Activated CD8-positive, alpha-beta memory T cell treated with anti-CD3 and anti-CD28 coated beads for 36 hours (primary cell): ENCODE measurements around the gene PIGQ. TPM values are rescaled to one million over a fixed set of nuclear protein-coding genes. Genes with fewer than 3 reads are reported as not detected.

ENCODE experiments used
- CTCF ChIA-PET: fragments of 350-600 bp; sonication (Branson Sonifier 250); formaldehyde crosslinking; loops from one replicate; lab custom pipeline; 2021; ENCODE audit warnings: antibody characterized with exemption; lab: Charles Lee
- POLR2A ChIA-PET: fragments of 350-600 bp; sonication (Branson Sonifier 250); formaldehyde crosslinking; loops from one replicate; lab custom pipeline; 2021; ENCODE audit warnings: antibody characterized with exemption; lab: Charles Lee
- total RNA-seq, 2 experiments: library from RNA; stranded (reverse); gene quantifications; one replicate each; pipeline ENCODE4 v1.2.3, GENCODE V29; 2021

Gene PIGQ
- total RNA-seq, 2 experiments from 2014 or later = 46.7 to 50.8 TPM

DNA sequence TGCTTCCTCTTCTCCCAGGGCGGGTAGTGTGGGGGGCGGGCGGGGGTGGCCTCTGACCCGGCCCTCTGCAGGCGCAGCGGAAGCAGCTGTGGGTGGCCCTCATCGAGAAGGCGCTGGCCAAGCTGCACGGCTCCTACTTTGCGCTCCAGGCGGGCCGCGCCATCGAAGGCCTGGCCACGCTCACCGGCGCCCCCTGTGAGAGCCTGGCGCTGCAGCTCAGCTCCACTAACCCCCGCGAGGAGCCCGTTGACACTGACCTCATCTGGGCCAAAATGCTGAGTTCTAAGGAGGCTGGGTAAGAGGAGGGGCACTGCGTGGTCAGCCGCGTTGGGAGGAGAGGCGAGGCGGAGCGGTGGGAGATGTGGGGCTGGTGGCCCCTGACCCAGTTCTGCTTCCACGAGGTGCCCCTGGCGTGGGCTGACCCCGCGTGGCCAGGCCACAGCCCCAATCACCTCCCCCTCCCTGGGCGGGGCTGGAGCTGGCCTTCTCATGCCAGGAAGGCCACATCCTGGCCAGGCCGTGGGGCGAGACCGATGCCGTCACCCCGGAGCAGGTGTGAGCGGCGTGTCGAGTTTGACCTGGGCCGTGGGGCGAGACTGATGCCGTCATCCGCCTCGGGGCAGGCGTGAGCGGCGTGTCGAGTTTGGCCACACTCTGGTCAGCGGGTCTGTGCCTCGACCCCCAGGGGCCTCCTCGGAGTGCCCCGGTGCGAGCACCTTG, 20.1 kb upstream of the PIGQ start:
- ChIA-PET CTCF (no interaction called here), POLR2A (no interaction called here)

DNA sequence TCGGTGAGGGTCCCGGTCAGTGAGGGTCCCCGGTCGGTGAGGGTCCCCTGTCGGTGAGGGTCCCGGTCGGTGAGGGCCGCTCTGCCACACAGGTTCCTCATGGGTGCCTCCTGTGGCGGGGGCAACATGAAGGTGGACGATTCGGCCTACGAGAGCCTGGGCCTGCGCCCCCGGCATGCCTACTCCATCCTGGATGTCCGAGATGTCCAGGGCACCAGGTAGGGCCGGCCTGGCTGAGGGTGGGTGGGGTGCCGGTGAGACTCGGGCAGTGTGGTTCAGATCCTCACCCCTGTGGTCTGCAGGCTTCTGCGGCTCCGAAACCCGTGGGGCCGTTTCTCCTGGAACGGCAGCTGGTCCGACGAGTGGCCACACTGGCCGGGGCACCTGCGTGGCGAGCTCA, 18.6 kb upstream of the PIGQ start:
- ChIA-PET CTCF (no interaction called here), POLR2A (no interaction called here)

DNA sequence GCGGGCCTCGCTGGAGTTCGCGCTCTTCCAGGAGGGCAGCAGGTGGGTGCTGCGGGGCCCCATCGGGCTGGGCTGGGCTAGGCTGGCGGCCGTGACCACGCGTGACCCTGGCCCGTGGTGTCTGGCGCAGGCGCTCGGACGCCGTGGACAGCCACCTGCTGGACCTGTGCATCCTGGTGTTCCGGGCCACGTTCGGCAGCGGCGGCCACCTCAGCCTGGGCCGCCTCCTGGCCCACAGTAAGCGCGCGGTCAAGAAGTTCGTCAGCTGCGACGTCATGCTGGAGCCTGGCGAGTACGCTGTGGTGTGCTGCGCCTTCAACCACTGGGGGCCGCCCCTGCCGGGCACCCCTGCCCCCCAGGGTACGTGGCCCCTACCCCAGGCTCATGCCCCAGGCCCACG, 17.6 kb upstream of the PIGQ start:
- CTCF ChIA-PET = no interaction called here
- POLR2A ChIA-PET = interaction anchor here (0.8 kb wide), 1 partner anchor 25 kb away, joined by 3 read pairs; no protein-coding TSS in a partner anchor

DNA sequence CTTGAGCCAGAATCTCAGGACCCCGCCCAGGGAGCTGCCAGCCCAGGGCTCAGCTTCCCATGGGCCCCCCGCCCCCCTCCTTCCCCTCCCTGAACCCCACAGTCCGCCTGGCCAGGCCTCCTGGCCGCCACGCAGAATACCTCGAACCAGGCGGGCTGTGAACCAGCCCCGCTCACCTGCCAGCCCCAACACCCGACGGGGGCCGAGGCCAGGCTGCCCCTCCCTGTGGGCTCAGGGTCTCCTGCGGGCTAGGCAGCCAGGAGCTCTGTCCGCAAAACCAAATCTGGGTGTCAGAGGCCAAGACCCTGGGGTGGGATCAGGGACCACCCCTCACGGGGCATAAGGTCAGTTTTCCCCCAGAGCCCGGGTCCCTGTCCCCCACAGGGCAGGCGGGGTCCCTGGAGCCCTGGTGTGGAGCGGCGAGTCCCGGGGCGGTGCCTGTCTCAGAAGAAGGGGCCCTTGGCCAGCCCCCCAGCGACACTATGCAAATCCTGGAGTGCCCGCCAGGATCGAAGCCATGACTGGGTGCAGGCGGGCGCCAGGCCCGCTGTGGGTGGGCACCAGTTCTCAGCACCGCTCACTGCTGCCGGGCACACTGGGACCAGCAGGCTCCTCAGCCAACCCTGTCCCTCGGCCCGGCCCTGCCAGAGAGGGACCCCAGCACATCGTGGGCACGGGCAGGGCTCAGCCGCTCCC, 16.0 kb upstream of the PIGQ start:
- ChIA-PET CTCF (no interaction called here), POLR2A (no interaction called here)

DNA sequence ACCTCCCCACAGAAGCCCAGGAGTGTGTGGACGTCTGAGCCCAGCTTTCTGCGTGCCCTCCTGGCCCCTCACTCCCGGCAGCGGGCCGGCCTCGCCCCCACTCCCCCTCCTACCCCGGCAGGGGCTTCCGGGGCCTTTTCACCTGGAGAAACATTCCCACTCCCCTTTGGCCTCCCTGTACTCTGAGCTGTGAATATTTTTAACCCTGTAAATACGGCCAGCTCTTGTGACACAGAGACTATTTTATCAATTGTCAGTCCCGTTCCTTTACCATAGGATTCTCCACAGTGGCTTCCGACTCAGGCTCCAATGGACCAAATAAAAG, 15.5 kb upstream of the PIGQ start:
- ChIA-PET CTCF (no interaction called here), POLR2A (no interaction called here)

DNA sequence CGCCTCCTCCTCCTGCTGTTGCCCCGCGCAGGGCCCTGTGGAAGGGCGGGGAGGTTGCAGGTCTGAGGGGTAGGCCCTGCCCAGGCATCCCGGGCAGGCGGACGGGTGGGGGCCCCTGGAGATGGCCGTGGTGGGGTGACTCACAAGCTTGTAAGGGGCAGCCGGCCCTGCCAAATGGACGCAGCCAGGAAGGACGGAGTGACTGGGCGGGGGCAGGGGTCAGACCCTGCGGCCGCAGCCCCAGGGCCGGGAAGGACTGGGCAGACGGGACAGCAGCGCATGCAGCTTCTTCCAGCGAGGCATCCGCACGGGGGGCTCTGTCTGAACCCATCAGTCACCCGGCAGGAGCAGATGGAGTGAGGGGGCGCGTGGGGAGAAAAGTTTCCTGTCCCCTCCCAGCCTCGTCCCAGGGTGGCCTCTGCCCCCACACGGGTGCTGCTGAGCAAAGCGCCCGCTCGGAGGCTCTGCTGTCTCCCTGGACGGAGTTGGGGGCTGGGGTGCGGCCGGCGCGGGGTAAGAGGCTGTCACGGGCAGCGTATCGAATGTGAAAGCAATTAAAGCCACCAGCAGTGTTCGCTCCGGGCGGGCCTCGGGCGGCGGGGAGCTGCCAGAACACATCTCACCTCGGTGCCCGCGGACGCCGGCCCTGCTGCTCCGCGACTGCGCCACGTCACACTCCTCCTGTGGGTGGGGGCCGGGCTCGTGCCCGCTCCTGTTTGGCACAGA, 15.0 kb upstream of the PIGQ start:
- POLR2A ChIA-PET = no interaction called here
- CTCF ChIA-PET = no interaction called here

DNA sequence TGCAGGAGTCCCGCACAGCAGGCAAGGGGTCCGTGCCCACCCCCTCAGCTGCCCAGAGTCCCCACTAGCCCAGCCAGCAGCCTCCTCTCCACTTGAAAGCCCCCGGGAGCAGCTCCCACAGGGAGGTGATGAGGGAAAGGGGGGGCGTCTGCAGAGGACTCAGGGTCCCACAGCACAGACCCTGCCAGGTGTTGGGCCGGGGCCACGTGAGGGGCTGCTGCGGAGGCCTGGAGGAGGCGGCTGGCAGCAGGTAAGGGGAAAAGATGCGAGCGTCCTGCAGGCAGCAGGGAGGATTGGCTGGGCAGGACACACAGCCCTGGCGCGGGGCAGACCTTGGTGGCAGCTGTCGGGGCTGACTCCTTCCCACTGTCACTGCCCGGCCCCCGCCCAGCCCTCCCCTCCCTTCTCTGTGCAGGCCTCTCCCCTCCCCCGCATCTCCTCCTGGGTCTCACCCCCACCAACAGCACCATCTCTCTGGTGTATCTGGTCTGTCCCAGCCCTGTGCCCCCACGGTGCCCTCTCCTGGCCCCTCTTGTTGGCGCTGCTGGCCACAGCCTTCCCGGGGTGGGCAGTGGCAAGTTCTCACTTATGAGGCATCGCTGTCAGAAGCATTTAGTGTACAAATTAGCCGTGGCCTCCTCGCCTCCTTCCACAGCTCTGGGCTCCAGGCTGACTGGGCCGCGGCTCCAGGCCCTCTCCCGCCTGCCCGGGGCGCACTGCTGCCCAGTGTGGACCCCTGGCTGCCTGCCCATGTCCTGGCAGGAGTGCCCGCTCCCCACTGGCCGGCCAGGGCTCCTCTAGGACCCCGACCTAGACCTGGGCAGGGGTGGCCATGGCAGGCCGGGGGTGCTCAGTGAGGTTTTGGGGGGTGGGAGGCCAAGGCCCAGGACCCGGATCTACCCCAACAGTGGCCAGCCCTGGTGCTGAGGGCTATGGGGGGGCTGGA, 14.0 kb upstream of the PIGQ start:
- ChIA-PET POLR2A (interaction anchor here (0.5 to 0.6 kb wide), 2 partner anchors 21 to 40 kb away, joined by 3 to 4 read pairs; no protein-coding TSS in a partner anchor), CTCF (no interaction called here)

DNA sequence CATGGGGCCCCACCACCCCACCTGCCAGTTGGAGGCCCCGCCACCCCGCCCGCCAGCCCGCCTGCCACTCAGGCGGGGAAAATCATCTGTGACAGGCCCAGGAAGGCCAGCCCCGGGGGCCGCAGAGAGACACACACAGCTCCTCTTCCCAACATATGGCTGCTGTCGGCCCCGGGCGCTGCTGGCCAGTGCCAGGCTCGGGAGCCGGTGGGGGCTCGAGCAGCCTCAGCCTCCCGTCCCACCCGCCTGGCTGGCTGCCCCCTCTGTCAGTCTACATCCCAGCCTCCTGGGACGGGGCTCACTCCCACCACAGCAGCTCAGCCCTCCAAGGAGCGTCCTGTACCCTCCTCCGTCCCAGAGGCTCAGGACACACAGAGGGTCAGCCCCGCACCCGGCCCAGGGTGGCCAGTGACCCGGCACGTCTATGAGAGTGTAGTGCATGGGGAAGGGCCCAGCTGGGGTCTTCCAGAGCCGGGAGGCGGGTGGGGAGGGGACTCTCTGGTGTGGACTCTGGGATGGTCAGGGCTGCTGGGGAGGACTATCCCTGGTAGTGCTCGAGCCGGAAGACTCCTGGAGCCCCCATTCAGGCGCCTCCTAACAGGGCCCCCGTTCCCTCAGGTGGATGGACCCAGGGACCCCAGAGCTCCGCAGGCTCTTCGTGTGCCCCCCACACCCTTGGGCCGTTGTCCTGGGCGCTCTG, 13.1 kb upstream of the PIGQ start:
- ChIA-PET POLR2A (interaction anchor here (0.5 kb wide), 1 partner anchor 39 kb away, joined by 3 read pairs; no protein-coding TSS in a partner anchor), CTCF (no interaction called here)

DNA sequence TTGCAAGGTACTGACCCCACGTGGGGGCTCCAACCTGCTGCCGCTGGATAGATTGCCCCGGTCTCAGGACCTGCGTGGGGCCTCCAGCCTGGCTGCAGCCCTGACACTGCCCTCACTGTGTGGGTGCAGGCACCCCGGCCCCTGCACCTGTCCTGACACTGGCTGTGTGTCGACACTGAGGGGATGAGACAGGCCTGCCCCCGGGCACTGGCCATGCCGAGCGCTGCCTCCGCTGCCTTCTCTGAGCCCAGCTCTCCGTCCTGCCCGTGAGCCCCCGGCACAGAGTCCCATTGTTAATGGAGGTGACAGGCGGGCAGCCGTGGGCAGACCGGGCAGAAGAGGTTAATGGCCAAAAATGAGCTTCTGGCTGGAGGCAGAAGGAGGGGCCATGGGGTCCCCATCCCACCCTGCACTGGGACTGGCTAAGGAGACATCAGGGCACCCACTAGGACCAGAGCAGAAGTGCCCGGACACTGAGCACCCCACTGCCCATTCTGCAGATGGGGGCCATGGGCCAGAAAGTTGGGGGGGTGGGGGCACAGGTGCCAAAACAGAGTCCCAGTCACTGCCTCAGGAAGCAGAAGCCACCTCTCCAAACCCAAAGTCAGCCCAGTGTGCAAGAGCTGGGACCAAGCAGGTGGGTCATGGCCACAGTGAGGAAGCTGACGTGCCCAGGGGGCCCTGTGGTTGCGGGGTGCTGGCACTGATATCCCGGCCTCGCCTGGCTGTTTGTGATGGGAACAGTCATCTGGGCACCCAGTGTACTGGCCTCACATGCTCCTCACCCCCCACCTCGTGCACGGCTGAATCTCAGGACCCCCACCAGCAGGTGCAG, 12.1 kb upstream of the PIGQ start:
- ChIA-PET CTCF (interaction anchor here (0.6 kb wide), 1 partner anchor 21 kb away, joined by 3 read pairs; no protein-coding TSS in a partner anchor), POLR2A (no interaction called here)

DNA sequence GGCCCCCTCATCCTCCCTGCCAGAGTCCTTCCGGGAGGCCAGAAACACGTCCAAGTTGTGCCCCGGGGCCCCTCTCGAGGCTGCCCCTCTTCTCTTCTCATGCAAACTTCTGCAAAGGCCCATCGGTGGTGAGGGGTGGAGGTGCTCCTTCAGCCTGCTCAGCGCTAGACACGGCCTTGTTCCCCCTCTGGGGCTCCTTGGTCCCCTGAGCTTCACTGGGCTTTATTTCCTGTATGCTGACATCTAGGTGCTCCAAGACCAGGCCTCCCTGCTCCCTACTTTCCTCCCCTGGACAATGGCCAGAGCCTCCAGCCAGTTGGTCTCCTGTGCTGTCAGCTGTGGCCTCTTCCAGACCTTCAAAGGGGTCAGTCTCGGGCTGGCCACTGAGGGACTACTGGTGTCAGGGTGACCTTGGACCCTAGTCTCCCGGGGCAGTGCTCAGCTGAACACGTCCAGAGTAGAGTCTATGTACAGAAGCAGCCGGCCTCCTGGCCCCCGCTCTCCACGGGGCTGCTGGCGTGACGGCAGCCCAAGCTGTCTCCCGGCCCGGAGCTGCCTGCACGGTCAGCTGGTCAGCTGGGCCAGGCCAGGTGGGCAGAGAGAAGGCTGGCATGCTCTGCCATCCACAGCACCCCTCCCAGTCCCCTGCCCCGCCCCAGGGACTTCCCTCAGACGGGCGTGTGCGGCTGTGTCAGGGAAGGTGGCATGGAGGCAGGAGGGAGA, 11.3 kb upstream of the PIGQ start:
- POLR2A ChIA-PET = no interaction called here
- CTCF ChIA-PET = interaction anchor here (0.6 kb wide), 1 partner anchor 21 kb away, joined by 3 read pairs; no protein-coding TSS in a partner anchor

DNA sequence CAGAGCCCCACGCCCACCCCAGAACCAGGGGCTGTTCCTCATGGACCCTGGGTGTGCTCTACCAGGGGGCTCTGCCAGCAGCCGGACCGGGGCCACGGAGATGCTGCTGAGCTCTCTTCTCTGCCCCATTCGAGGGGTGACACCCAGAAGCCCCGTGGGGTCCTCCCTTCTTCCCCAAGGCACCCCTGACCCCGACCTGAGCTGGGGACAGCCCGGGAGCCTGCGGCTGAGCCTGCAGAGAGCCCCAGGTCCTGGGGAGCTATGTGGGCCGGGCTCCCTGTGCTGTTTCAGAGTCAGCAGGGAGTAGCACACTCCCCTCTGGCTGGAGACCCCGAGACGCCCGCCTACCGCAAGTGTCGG, 10.8 kb upstream of the PIGQ start:
- CTCF ChIA-PET = no interaction called here
- POLR2A ChIA-PET = no interaction called here

DNA sequence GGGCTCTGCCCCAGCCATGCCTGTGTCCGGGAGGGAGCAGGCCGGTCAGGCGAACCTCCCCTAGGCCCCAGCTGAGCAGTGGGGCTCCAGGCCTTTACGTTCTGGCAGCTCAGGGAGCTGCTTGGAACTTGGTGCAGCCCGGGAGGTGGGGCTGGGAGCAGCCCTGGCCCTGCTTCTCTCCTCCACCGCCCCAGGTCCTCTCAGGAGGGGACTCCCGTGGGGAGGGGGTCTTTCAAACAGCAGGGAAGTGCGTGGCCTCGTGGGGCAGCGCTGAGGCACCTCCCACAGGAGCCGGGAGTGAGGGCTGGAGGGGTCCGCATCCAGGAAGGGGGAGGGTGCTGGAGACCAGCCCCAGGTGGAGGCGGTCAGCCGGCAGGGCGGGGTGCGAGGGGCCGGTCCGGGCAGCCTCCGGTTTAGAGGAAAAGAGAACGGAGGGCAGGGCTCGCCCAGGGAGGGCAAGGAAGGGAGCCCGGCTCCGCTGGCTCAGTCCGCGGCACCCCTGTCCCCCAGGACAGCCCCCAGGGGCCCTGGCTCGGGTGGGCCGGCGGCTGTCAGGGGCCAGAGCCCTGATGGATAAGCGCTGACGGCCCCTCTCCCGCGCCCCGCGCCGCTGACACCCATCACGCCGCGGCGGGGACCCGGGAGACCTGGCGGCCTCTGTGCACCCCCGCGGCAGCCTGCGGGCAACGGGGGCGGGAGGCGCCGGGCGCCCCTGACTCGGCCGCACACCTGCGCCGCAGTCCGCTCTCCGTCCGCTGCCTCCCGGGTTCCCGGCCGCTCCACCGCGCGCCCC, 10.2 kb upstream of the PIGQ start:
- POLR2A ChIA-PET = no interaction called here
- CTCF ChIA-PET = no interaction called here

DNA sequence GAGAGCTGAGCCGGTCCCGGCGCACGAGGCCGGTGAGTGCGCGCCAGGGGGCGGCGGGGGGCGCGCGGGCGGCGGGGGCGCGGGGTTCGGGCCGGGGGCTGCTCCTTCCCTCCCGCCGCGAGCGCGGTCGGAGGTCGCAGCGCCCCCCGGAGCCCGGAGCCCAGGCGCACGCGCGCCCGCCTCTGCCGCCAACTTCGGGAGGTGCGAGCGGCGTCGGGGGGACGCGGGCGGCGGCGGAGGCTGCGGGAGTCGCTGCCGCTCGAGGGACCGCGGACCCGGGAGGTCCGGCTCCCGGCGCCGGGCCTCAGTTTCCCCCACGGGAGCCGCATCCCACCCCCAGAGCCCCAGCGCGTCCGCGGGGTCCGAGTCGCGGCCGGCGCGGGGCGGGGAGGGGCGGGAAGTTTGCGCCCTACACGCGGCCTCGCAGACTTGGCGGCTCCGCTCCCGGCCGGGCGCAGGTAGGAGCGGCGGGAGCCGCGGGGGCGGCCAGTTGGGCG, 9.5 kb upstream of the PIGQ start, which contains the start of gene PRR35:
Gene PRR35, plus strand, starts transcription at position 191 of the 497 bp plus-strand sequence. CDS start 2,901 bp downstream, outside the sequence.
- POLR2A ChIA-PET = no interaction called here
- CTCF ChIA-PET = no interaction called here

DNA sequence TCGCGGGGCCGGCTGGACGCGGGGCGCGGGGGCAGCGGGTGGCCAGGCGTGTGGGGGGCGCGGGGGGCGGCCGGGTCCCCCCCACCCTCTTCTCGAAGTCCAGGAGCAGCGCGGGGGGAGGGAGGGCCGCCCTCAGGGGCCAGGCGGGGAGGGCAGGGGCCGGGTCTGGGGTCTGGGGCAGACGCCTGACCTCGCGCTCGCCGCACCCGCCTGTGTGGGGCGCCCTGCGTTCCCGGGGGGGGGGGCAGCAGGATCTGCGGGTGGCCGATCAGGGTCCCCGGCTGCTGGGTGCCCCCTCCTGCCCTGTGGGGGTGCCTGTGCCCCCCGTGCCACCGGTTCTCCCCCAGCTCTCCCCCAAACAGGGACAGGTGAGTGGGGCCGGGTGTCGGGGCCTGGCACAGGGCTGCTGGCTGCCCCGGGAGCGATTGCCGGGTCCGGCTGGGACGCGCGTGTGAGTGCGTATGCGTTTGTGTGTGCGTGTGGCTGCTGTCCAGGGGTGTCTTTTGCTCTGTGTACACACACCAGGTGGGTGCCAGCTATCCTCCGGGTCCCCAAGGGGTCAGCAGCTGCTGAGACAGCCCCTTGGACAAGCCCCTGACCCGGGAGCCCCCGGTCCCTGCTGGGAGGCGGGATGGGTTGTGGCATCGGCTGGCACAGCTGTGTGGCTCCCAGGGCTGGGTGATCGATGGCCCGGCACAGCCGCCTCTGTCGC, 8.9 kb upstream of the PIGQ start:
- POLR2A ChIA-PET = no interaction called here
- CTCF ChIA-PET = no interaction called here

DNA sequence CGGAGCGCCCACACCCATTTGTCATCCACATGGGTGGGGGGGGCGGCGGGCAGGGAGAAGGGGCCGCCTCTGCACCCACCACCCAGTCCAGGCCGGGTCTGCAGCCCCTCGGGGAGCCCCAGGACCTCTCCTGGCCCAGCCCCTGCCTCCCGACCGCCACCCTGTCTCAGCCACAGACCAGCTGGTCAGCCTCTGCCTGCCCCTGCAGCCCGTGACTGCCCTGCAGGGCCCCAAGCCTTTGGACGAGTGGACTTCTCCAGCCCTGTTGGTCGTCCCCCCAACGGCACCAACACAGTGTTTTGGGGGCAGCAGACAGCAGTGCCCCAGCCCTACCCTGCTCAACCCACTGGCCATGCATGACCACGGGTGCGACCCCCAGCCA, 8.4 kb upstream of the PIGQ start:
- ChIA-PET POLR2A (no interaction called here), CTCF (no interaction called here)
